ENCODE data around the gene MAPRE2.

GRCh38 chr18:35096677-35097011 lies 55.4 kb downstream of the MAPRE2 start:
- TF ChIP-seq CTCF (IDR thresholded peaks at IDR 0.05; ENCODE audit: low read length) (no peak), EZH2phosphoT487 (IDR thresholded peaks at IDR 0.05; ENCODE audit: low read length) (no peak), EZH2 (optimal IDR thresholded peaks at IDR 0.05; ENCODE audit: low read depth, low read length) (no peak)
